ENCODE data around the gene BEAN1.
"Not testable (repeated sequence)": the region's sequence is repeated elsewhere in the genome, so short reads cannot be mapped to it uniquely, and the experiment has no call there.

- TF ChIP-seq POLR2A, EP300 (IDR thresholded peaks at IDR 0.05): not testable (repeated sequence)
- TF ChIP-seq, protein P1, sequence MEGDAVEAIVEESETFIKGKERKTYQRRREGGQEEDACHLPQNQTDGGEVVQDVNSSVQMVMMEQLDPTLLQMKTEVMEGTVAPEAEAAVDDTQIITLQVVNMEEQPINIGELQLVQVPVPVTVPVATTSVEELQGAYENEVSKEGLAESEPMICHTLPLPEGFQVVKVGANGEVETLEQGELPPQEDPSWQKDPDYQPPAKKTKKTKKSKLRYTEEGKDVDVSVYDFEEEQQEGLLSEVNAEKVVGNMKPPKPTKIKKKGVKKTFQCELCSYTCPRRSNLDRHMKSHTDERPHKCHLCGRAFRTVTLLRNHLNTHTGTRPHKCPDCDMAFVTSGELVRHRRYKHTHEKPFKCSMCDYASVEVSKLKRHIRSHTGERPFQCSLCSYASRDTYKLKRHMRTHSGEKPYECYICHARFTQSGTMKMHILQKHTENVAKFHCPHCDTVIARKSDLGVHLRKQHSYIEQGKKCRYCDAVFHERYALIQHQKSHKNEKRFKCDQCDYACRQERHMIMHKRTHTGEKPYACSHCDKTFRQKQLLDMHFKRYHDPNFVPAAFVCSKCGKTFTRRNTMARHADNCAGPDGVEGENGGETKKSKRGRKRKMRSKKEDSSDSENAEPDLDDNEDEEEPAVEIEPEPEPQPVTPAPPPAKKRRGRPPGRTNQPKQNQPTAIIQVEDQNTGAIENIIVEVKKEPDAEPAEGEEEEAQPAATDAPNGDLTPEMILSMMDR (IDR thresholded peaks at IDR 0.05) = not testable (repeated sequence)
Measured at GRCh38 chr16:66514391-66514790, 87.3 kb downstream of the BEAN1 start.
